ENCODE data around the gene ZSWIM4.

GRCh38 chr19:13861714-13862531, 66.7 kb downstream of the ZSWIM4 start:
- TF ChIP-seq ELF4 (IDR thresholded peaks at IDR 0.05) (no peak), PKNOX1 (IDR thresholded peaks at IDR 0.05) (no peak), FOXM1 (IDR thresholded peaks at IDR 0.05; ENCODE audit: borderline replicate concordance) (no peak), SUZ12 (IDR thresholded peaks at IDR 0.05) (no peak), FOXA1 (IDR thresholded peaks at IDR 0.05) (no peak), SP1 (IDR thresholded peaks at IDR 0.05) (no peak), ARNT (IDR thresholded peaks at IDR 0.05) (no peak), FOXK2 (IDR thresholded peaks at IDR 0.05) (no peak), BHLHE40 (IDR thresholded peaks at IDR 0.05; ENCODE audit: borderline replicate concordance) (no peak), NFRKB (IDR thresholded peaks at IDR 0.05) (no peak), TARDBP (IDR thresholded peaks at IDR 0.05) (no peak), HDGF (IDR thresholded peaks at IDR 0.05; ENCODE audit: borderline replicate concordance) (no peak), L3MBTL2 (conservative IDR thresholded peaks at IDR 0.05) (no peak), LEF1 (IDR thresholded peaks at IDR 0.05; ENCODE audit: borderline replicate concordance) (no peak)

Measured in HEK293T (cell line).